Measurements from ENCODE around the gene ZNF619. TPM values are rescaled to one million over a fixed set of nuclear protein-coding genes. Genes with fewer than 3 reads are reported as not detected.
A peak's percentile ranks its signal among the peaks of the same experiment; 100 is the strongest.

Gene ZNF619
- total and polyA plus RNA-seq, 2 of the 13 experiments (the other 11 are each of a cell fraction or from before 2014, with no cell fraction given), result 0.83 to 5.2 TPM

DNA sequence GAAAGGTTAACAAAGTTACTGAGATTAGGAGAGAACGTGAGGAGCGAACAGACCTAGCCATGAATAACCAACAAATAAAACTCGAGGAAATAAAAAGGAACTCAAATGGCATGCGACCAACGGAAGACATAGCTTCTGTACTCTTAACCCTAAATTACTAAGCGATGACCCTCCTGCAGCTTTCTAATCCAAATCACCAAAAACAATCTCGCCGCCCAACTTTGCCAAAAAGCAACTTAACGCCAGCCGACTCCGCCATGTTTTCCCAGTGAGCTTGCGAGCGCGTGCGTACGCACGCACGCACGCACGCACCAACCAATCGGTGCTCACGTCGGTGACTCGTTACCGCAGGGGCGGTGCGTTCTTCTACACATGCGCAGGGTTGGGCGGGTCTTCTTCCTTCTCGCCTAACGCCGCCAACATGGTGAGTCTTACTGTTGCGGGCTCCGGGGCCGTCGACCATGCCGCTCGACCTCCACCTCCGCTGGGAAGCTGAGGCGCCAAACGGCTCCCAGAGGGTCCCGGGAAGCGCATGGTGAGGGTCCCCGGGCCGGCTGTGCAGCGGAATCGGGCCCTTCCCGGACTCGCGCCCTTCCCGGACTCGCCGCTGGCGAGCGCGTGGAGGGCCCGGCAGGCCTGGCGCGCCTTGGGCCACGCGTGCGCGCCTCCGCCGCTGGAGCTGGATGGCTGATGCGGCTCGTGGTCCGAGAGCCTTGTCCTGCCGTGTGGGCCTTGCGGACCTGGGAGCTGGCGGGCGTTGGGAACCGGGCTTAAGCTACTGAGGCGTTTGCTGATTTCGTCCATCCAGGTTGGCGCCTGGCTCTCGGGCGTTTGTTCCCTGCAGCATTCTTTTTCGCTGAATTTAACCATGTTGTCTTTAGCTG is 19.7 kb upstream of the ZNF619 start, which contains the start of gene RPL14 (continued):
- peak; percentile 92 for TF ChIP-seq ZNF883 (CRISPR knock-in tag; IDR thresholded peaks at IDR 0.05; ENCODE audit: not compliant biosample characterization)
- peak in 1 of 2 experiments; percentile 60; a peak in 1 of 4 replicates for TF ChIP-seq ATF4 (CRISPR knock-in tag; IDR thresholded peaks at IDR 0.05)
- TF ChIP-seq CEBPZ (IDR thresholded peaks at IDR 0.05; ENCODE audit: low read length), result no peak
- no peak for TF ChIP-seq ZSCAN20 (CRISPR knock-in tag; IDR thresholded peaks at IDR 0.05; ENCODE audit: borderline replicate concordance)
- peak; percentile 95 for TF ChIP-seq TAF1 (CRISPR knock-in tag; IDR thresholded peaks at IDR 0.05)
- no peak for TF ChIP-seq RFX3 (CRISPR knock-in tag; IDR thresholded peaks at IDR 0.05)
- TF ChIP-seq, protein P1, sequence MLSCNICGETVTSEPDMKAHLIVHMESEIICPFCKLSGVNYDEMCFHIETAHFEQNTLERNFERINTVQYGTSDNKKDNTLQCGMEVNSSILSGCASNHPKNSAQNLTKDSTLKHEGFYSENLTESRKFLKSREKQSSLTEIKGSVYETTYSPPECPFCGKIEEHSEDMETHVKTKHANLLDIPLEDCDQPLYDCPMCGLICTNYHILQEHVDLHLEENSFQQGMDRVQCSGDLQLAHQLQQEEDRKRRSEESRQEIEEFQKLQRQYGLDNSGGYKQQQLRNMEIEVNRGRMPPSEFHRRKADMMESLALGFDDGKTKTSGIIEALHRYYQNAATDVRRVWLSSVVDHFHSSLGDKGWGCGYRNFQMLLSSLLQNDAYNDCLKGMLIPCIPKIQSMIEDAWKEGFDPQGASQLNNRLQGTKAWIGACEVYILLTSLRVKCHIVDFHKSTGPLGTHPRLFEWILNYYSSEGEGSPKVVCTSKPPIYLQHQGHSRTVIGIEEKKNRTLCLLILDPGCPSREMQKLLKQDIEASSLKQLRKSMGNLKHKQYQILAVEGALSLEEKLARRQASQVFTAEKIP (CRISPR knock-in tag; IDR thresholded peaks at IDR 0.05; ENCODE audit: borderline replicate concordance), result no peak
- TF ChIP-seq ARNT (IDR thresholded peaks at IDR 0.05), result no peak
- peak; percentile 40 for TF ChIP-seq JUNB (CRISPR knock-in tag; IDR thresholded peaks at IDR 0.05; ENCODE audit: borderline replicate concordance)
- peak; percentile 82; the same call in 1 of the 2 replicates for TF ChIP-seq ZNF784 (CRISPR knock-in tag; IDR thresholded peaks at IDR 0.05; ENCODE audit: borderline replicate concordance)
- TF ChIP-seq ZNF256 (CRISPR knock-in tag; conservative IDR thresholded peaks at IDR 0.05), result no peak
- TF ChIP-seq SRF (IDR thresholded peaks at IDR 0.05; ENCODE audit: low read depth, low read length), result no peak
- TF ChIP-seq HNF4A (CRISPR knock-in tag; IDR thresholded peaks at IDR 0.05), result no peak
- TF ChIP-seq ZZZ3 (CRISPR knock-in tag; IDR thresholded peaks at IDR 0.05; ENCODE audit: borderline replicate concordance), result peak; percentile 86; the same call in 1 of the 2 replicates
- TF ChIP-seq CHD2 (IDR thresholded peaks at IDR 0.05; ENCODE audit: low read depth, low read length), result no peak
- TF ChIP-seq, protein P2, sequence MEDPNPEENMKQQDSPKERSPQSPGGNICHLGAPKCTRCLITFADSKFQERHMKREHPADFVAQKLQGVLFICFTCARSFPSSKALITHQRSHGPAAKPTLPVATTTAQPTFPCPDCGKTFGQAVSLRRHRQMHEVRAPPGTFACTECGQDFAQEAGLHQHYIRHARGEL (CRISPR knock-in tag; IDR thresholded peaks at IDR 0.05), result no peak
- peak; percentile 99 for TF ChIP-seq GMEB2 (CRISPR knock-in tag; IDR thresholded peaks at IDR 0.05; ENCODE audit: low read depth)
- 0 out of 2 replicates have a peak, but pooled peaks have one; percentile 34 for TF ChIP-seq ATF1 (CRISPR knock-in tag; IDR thresholded peaks at IDR 0.05)
- TF ChIP-seq ZNF724P (CRISPR knock-in tag; IDR thresholded peaks at IDR 0.05; ENCODE audit: borderline replicate concordance), result peak; percentile 92; the same call in 1 of the 2 replicates

All from HepG2 (cell line).